Colonic mucosa (tissue), 4 donors: Measurements from ENCODE around the gene DDX54. TPM values are rescaled to one million over a fixed set of nuclear protein-coding genes. Genes with fewer than 3 reads are reported as not detected.
A peak's percentile ranks its signal among the peaks of the same experiment; 100 is the strongest.
"Not testable (repeated sequence)": the region's sequence is repeated elsewhere in the genome, so short reads cannot be mapped to it uniquely, and the experiment has no call there.

Experiments used
- DNase-seq: peaks from one replicate; pipeline ENCODE4 v3.0.0-alpha.2; 2020
- H3K27ac ChIP-seq: fragments of 200-600 bp; one replicate; pipeline ENCODE4 v1.8.0; 2021
- H3K27me3 ChIP-seq: fragments of 200-600 bp; one replicate; pipeline ENCODE4 v1.8.0; 2021
- H3K36me3 ChIP-seq: fragments of 200-600 bp; one replicate; pipeline ENCODE4 v1.8.0; 2021
- H3K4me1 ChIP-seq: fragments of 200-600 bp; one replicate; pipeline ENCODE4 v1.8.0; 2021; ENCODE audit warnings: mild to moderate bottlenecking
- H3K4me3 ChIP-seq: fragments of 200-600 bp; one replicate; pipeline ENCODE4 v1.8.0; 2021
- H3K9ac ChIP-seq, 2 donors: one replicate each; pipeline ENCODE4 v1.7.0; 2013; ENCODE audit warnings: control low read depth in 2 of 2, low read depth in 2 of 2, low read length in 2 of 2
- H3K9me3 ChIP-seq: fragments of 200-600 bp; one replicate; pipeline ENCODE4 v1.8.0; 2021
- CTCF ChIP-seq: fragments of 200-600 bp; IDR thresholded peaks from one replicate; pipeline ENCODE4 v1.8.0; 2022; ENCODE audit warnings: antibody characterized with exemption, mild to moderate bottlenecking
- intact Hi-C: fragments of 100-400 bp; cut with DNase I; formaldehyde crosslinking; loops from one replicate; pipeline ENCODE4 v1.14.1; 2022
- total RNA-seq, 2 donors: library from RNA; stranded (reverse); fragmentation: NEBNext Ultra II Directional in 1 of 2; extraction: Animal tissue kit (Norgen Biotek cat#: 25700) in 1 of 2; gene quantifications; one replicate each; pipeline ENCODE4 v1.2.1, GENCODE V29; 2021
- donor health status: healthy.
- donor health status: DM: no; HTN: no; CAD: no.
- donor health status: DM: no; HTN: no; CAD: no.

Gene DDX54
- total RNA-seq, 2 donors from 2014 or later: 54.8 to 98.3 TPM

DNA sequence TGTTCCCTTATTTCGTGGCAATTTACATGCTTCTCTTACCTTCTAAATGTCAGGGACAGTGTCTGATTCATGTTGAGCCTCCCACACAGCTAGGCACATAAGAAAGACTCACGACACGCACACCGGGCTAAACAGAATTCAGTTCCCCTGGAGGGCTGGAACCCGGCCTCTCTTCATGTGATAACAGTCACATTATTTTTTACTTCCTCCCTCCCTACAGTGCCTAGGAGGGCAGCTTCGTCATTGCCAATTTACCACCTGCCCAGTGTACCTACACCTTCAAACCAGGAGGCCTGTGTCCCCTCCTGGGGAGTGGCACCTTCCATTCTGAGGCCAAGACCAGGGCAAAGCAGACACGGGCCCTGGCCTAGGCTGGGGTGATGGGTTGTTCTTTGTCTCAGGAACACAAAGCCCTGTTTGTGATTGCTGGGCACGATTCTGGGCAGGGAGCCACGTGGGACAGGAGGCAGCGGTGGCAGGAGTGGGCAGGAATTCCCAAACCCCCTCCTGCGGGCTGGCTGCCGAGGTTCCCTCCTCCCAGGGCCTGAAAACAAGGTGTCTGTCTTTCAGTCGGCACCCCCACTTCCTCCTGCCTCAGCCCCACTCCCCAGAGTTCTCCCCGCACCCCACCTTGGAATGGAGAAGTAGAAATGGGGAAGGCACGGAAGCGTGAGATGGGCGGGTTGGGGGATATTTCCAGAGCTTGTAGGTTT is 42.9 kb downstream of the DDX54 start:
- Histone ChIP-seq H3K27me3 (no peaks in the 10 kb centered on the region), H3K4me3 (no peak overlapping the region), H3K36me3 (no peaks in the 10 kb centered on the region), H3K4me1 (no peaks in the 10 kb centered on the region), H3K9ac (peak overlapping the region in 1 of 2 donors; percentile 46), H3K9me3 (no peaks in the 10 kb centered on the region), H3K27ac (peak overlapping the region; percentile 53)
- TF ChIP-seq CTCF: no peak
- intact Hi-C loops: no loop called here
- peak; percentile 70 for DNase-seq

GRCh38 chr12:113141716-113142115 is 43.6 kb downstream of the DDX54 start:
- H3K27ac ChIP-seq: peak overlapping the region; percentile 53
- H3K9ac ChIP-seq: peak overlapping the region in 1 of 2 donors; percentile 46
- H3K9me3 ChIP-seq, H3K36me3 ChIP-seq, intact Hi-C loops, H3K27me3 ChIP-seq, H3K4me1 ChIP-seq, DNase-seq, H3K4me3 ChIP-seq: not testable (repeated sequence)

GRCh38 chr12:113140706-113141105 is 44.6 kb downstream of the DDX54 start:
- intact Hi-C loops: no loop called here
- Histone ChIP-seq H3K9ac (no peak overlapping the region), H3K27ac (no peak overlapping the region), H3K36me3 (no peaks in the 10 kb centered on the region), H3K4me3 (no peak overlapping the region), H3K27me3 (no peaks in the 10 kb centered on the region), H3K4me1 (peaks cover 7% of the 10 kb centered on the region), H3K9me3 (no peaks in the 10 kb centered on the region)
- DNase-seq: no peak
- TF ChIP-seq CTCF: no peak

- TF ChIP-seq CTCF: no peak
- no peak for DNase-seq
- peaks cover 7% of the 10 kb centered on the region for H3K4me1 ChIP-seq
- H3K9me3 ChIP-seq: no peaks in the 10 kb centered on the region
- no peak overlapping the region for H3K27ac ChIP-seq
- H3K9ac ChIP-seq: no peak overlapping the region
- no peaks in the 10 kb centered on the region for H3K36me3 ChIP-seq
- intact Hi-C loops: no loop called here
- no peak overlapping the region for H3K4me3 ChIP-seq
- no peaks in the 10 kb centered on the region for H3K27me3 ChIP-seq
Measured at GRCh38 chr12:113138826-113139225, 46.5 kb downstream of the DDX54 start.

DNA sequence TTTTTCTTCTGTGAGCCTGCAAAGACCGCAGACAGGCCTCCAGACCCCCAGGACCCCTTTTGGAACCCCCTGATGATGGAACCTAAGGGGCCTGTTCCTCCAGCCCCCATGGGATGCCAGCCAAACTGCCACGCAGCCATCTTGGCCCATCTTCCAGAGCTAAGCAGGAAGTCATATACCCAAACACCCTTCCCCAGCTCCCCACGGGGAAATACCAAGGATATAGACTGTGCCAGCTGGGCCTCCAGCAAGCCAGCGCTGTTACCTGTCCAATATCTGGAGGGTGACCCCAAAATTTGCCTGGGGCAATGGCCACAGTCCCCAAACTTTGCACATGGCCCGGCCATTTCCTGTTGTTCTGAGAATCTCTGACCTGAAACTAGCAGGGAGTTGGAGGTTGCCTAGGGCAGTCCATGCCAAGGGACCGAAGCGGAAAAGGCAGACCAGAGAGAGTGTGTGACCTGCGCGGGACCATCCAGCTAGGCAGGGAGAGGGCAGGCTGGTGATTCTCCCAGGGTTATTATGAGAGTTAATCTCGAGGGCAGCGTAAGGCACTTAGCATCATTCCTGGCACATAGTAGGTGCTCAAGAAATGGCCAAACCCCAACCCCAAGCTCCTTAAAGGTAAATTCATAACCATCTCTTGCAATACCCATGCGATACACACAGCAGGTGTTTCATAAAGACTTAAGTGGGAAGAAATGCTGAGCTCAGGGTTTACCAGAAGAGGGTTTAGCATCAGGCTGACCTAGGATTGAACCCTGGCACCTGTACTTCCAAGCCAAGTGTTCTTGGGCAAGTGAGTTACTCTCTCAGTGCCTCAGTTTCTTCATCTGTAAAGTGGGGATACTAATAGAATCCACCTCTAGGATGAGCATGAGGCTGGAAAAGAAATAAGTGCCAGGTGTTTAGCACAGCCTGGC is 47.2 kb downstream of the DDX54 start:
- intact Hi-C loops: no loop called here
- DNase-seq: no peak
- Histone ChIP-seq H3K27me3 (no peaks in the 10 kb centered on the region), H3K36me3 (no peaks in the 10 kb centered on the region), H3K27ac (no peak overlapping the region), H3K9ac (no peak overlapping the region), H3K4me3 (no peak overlapping the region), H3K9me3 (no peaks in the 10 kb centered on the region), H3K4me1 (peaks cover 7% of the 10 kb centered on the region)
- TF ChIP-seq CTCF: no peak
